Loucy (cell line): Measurements from ENCODE around the gene ZNF385C.

ENCODE experiments used
- CTCF ChIP-seq: fragments of 200-600 bp; sonication (generic); conservative IDR thresholded peaks from 2 replicates; pipeline ENCODE4 v1.5.1; 2014; ENCODE audit warnings: mild to moderate bottlenecking, antibody characterized with exemption, low read length
- EZH2phosphoT487 ChIP-seq: fragments of 200-600 bp; IDR thresholded peaks from 2 replicates; pipeline ENCODE4 v1.6.1; 2018; ENCODE audit warnings: antibody characterized with exemption, mild to moderate bottlenecking, moderate library complexity, borderline replicate concordance

GRCh38 chr17:41976142-41976768 lies 122.0 kb downstream of the ZNF385C start:
- no peak for TF ChIP-seq CTCF
- no peak for TF ChIP-seq EZH2phosphoT487
